Suprapubic skin (tissue), 4 donors: ENCODE results near the gene CAMTA1. TPM values are rescaled to one million over a fixed set of nuclear protein-coding genes. Genes with fewer than 3 reads are reported as not detected.

ENCODE experiments used
- DNase-seq, 2 donors: peaks; one replicate each; pipeline ENCODE4 v3.0.0-alpha.2; 2019; ENCODE audit warnings: low spot score in 2 of 2
- H3K27ac ChIP-seq: fragments of 200-600 bp; sonication (generic); one replicate; pipeline ENCODE4 v1.5.1; 2019
- H3K27me3 ChIP-seq: fragments of 200-600 bp; sonication (generic); one replicate; pipeline ENCODE4 v1.5.1; 2019
- H3K36me3 ChIP-seq: fragments of 200-600 bp; sonication (generic); one replicate; pipeline ENCODE4 v1.5.1; 2019
- H3K4me1 ChIP-seq: fragments of 200-600 bp; sonication (generic); one replicate; pipeline ENCODE4 v1.5.1; 2019
- H3K4me3 ChIP-seq: fragments of 200-600 bp; sonication (generic); one replicate; pipeline ENCODE4 v1.5.1; 2019; ENCODE audit warnings: mild to moderate bottlenecking
- H3K9me3 ChIP-seq: fragments of 200-600 bp; sonication (generic); one replicate; pipeline ENCODE4 v1.5.1; 2019
- EP300 ChIP-seq: sonication (generic); formaldehyde crosslinking; IDR thresholded peaks from one replicate; pipeline ENCODE4 v1.6.1; 2017; ENCODE audit warnings: antibody characterized with exemption
- POLR2A ChIP-seq, 2 donors: fragments of 450-650 bp; IDR thresholded peaks; one replicate each; pipeline ENCODE4 v1.6.1; 2017; ENCODE audit warnings: antibody characterized with exemption in 2 of 2, mild to moderate bottlenecking in 2 of 2, moderate library complexity in 2 of 2
- POLR2AphosphoS5 ChIP-seq, 3 donors: sonication (generic); formaldehyde crosslinking; IDR thresholded peaks; one replicate each; pipeline ENCODE4 v1.6.1; 2017; ENCODE audit warnings: antibody characterized with exemption in 3 of 3
- WGBS: methylation state at CpG from one replicate; pipeline ENCODE4 v1.1.5; 2018; 5-methylcytosine and 5-hydroxymethylcytosine counted together
- total RNA-seq, 4 donors: library from RNA; depleted of rRNA; stranded (reverse); fragments of >200 nt; gene quantifications; one replicate each; pipeline ENCODE4 v1.1.0, GENCODE V29; 2016
- TF ChIP-seq, protein P1 (sequence below), 2 donors: fragments of 200-600 bp in 1 of 2; fragments of 450-650 bp in 1 of 2; sonication (generic) in 1 of 2; IDR thresholded peaks; one replicate each; pipeline ENCODE4 v1.5.1; 2016 to 2019; ENCODE audit warnings: antibody characterized with exemption in 2 of 2, mild to moderate bottlenecking in 1 of 2, moderate library complexity in 1 of 2

CAMTA1 gene
- total RNA-seq, 4 donors from 2014 or later, result 40.4 to 54.1 (median 46.6) TPM

- WGBS, result 93% methylated on average over 12 of the region's 12 CpGs
Observed at GRCh38 chr1:7564137-7564536, 778.9 kb downstream of the CAMTA1 start.

DNA sequence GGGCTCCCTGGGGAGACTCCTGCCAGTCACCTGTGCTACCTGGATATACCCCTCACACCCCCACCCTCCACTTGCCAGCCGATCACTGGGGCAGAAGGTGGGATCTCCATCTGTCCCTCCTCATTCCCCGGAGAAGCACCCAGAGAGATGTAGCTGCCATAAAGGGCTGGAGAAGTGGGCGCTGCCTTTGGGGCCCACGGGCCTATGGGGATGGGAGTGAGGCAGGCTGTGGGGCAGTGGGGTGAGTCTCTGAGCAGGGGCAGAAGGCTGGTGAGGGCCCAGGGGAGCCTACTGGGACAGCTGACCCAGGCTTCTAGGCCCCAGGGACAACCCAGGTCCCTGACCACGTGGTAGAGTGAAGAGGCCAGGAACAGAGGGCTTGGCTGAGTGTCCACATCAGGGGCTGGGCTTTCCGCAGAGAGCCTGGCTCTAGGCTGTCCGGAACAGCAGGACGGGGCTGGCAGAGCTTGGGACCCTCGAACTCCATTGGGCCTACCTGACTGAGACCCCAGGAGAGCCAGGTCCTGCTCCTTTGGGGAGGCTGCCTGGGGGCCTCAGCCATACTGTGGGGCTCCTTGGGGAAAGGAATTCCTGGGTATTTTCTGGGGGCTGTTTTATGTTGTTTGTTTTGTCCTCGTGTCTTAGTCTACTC, 780.0 kb downstream of the CAMTA1 start:
- no peaks in the 10 kb centered on the region for H3K27me3 ChIP-seq
- no peaks in the 10 kb centered on the region for H3K9me3 ChIP-seq
- H3K4me3 ChIP-seq, result no peak overlapping the region
- no peak overlapping the region for H3K27ac ChIP-seq
- no peaks in the 10 kb centered on the region for H3K36me3 ChIP-seq
- H3K4me1 ChIP-seq, result no peaks in the 10 kb centered on the region
- TF ChIP-seq EP300 (no peak), POLR2A (IDR thresholded peaks at IDR 0.05) (no peak), POLR2AphosphoS5 (IDR thresholded peaks at IDR 0.05) (no peak)
- TF ChIP-seq, protein P1, sequence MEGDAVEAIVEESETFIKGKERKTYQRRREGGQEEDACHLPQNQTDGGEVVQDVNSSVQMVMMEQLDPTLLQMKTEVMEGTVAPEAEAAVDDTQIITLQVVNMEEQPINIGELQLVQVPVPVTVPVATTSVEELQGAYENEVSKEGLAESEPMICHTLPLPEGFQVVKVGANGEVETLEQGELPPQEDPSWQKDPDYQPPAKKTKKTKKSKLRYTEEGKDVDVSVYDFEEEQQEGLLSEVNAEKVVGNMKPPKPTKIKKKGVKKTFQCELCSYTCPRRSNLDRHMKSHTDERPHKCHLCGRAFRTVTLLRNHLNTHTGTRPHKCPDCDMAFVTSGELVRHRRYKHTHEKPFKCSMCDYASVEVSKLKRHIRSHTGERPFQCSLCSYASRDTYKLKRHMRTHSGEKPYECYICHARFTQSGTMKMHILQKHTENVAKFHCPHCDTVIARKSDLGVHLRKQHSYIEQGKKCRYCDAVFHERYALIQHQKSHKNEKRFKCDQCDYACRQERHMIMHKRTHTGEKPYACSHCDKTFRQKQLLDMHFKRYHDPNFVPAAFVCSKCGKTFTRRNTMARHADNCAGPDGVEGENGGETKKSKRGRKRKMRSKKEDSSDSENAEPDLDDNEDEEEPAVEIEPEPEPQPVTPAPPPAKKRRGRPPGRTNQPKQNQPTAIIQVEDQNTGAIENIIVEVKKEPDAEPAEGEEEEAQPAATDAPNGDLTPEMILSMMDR (IDR thresholded peaks at IDR 0.05), result no peak
- no peak for DNase-seq
- 90% methylated on average over 8 of the region's 10 CpGs for WGBS

More at GRCh38 chr1:7564137-7564536, 778.9 kb downstream of the CAMTA1 start:
- Histone ChIP-seq H3K9me3 (no peaks in the 10 kb centered on the region), H3K27ac (no peak overlapping the region), H3K4me1 (no peaks in the 10 kb centered on the region), H3K27me3 (no peaks in the 10 kb centered on the region), H3K36me3 (no peaks in the 10 kb centered on the region), H3K4me3 (no peak overlapping the region)
- no peak for TF ChIP-seq EP300
- no peak for TF ChIP-seq POLR2AphosphoS5 (IDR thresholded peaks at IDR 0.05)
- TF ChIP-seq POLR2A (IDR thresholded peaks at IDR 0.05), result no peak
- no peak for DNase-seq

- Histone ChIP-seq H3K36me3 (no peaks in the 10 kb centered on the region), H3K4me1 (no peaks in the 10 kb centered on the region), H3K9me3 (no peaks in the 10 kb centered on the region), H3K27ac (no peak overlapping the region), H3K4me3 (no peak overlapping the region), H3K27me3 (no peaks in the 10 kb centered on the region)
- no peak for DNase-seq
- TF ChIP-seq POLR2A (IDR thresholded peaks at IDR 0.05), result no peak
- no peak for TF ChIP-seq EP300
- TF ChIP-seq, protein P1 (IDR thresholded peaks at IDR 0.05), result no peak
- 89% methylated on average over 15 of the region's 16 CpGs for WGBS
Observed at GRCh38 chr1:7566417-7567375, 781.4 kb downstream of the CAMTA1 start.

DNA sequence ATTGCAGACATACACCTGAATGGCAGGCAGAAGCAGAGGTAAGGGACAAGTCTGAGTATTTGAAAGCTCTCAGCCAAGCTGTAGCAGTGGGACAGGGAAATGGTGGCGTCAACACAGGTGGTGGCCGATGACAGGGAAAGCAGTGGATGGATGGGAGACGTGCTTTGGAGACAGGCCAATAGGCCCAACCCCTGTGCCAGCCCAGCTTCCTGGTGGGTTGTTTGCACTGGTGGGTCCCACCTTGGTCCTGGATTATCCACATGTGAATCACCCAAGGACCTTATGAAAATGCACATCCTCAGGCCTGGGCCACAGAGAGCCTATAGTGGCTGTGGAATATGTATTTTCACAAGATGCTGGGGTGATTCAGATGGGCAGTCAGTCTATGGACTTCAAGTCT, 782.1 kb downstream of the CAMTA1 start:
- no peaks in the 10 kb centered on the region for H3K9me3 ChIP-seq
- DNase-seq, result no peak
- no peaks in the 10 kb centered on the region for H3K36me3 ChIP-seq
- no peaks in the 10 kb centered on the region for H3K27me3 ChIP-seq
- no peak overlapping the region for H3K27ac ChIP-seq
- 96% methylated on average over 3 of the region's 3 CpGs for WGBS
- no peak for TF ChIP-seq POLR2AphosphoS5 (IDR thresholded peaks at IDR 0.05)
- TF ChIP-seq, protein P1 (IDR thresholded peaks at IDR 0.05), result no peak
- no peak for TF ChIP-seq POLR2A (IDR thresholded peaks at IDR 0.05)
- no peak for TF ChIP-seq EP300
- H3K4me1 ChIP-seq, result no peaks in the 10 kb centered on the region
- H3K4me3 ChIP-seq, result no peak overlapping the region

- Histone ChIP-seq H3K4me3 (no peak overlapping the region), H3K9me3 (no peaks in the 10 kb centered on the region), H3K27me3 (no peaks in the 10 kb centered on the region), H3K4me1 (peaks cover 1% of the 10 kb centered on the region), H3K27ac (no peak overlapping the region), H3K36me3 (no peaks in the 10 kb centered on the region)
- DNase-seq, result no peak
- 93% methylated on average over 4 of the region's 4 CpGs for WGBS
- no peak for TF ChIP-seq POLR2AphosphoS5 (IDR thresholded peaks at IDR 0.05)
- TF ChIP-seq POLR2A (IDR thresholded peaks at IDR 0.05), result no peak
Observed at GRCh38 chr1:7568053-7568452, 782.8 kb downstream of the CAMTA1 start.

GRCh38 chr1:7568901-7569524, 783.8 kb downstream of the CAMTA1 start:
- TF ChIP-seq, protein P1 (IDR thresholded peaks at IDR 0.05), result peak in 1 of 2 donors; percentile 5
- no peak for TF ChIP-seq POLR2A (IDR thresholded peaks at IDR 0.05)
- Histone ChIP-seq H3K4me1 (peaks cover 8% of the 10 kb centered on the region), H3K9me3 (no peaks in the 10 kb centered on the region), H3K36me3 (no peaks in the 10 kb centered on the region), H3K4me3 (no peak overlapping the region), H3K27ac (no peak overlapping the region), H3K27me3 (no peaks in the 10 kb centered on the region)
- WGBS, result 90% methylated on average over 2 of the region's 2 CpGs
- no peak for DNase-seq
